HepG2 (cell line): ENCODE results near the gene POLN. TPM values are rescaled to one million over a fixed set of nuclear protein-coding genes. Genes with fewer than 3 reads are reported as not detected.
A peak's percentile ranks its signal among the peaks of the same experiment; 100 is the strongest.

Experiments used
- ATAC-seq: fragments of 200-7000 bp; cut with Tn5 transposase; 3 replicates; pipeline ENCODE4 v1.9.1; 2020; ENCODE audit warnings: mild to moderate bottlenecking, moderate library complexity
- BruUV-seq: library from RNA; stranded (reverse); fragments of 400-500 nt; replicated peaks from 2 replicates; lab custom pipeline; 2021; lab: Mats Ljungman, UMichigan
- CTCF ChIA-PET: fragments of 300-600 bp; formaldehyde crosslinking; extraction: SDS; loops from one replicate; lab custom pipeline; 2021; ENCODE audit warnings: low total read pairs, inconsistent platforms, low intra/inter-chr PET ratio; lab: Yijun Ruan, JAX
- POLR2A ChIA-PET: fragments of 350-600 bp; sonication (Branson Sonifier 250); formaldehyde crosslinking; loops from one replicate; lab custom pipeline; 2020; ENCODE audit warnings: antibody characterized with exemption, inconsistent platforms; lab: Yijun Ruan, JAX
- DNase-seq: peaks from one replicate; pipeline ENCODE4 v3.0.0-alpha.2; 2015; ENCODE audit warnings: low spot score
- FAIRE-seq: peaks from 3 replicates; lab custom pipeline; 2011; peaks lifted over from hg19 to GRCh38; lab: Jason Lieb, UNC
- H2AFZ ChIP-seq: one replicate; pipeline ENCODE4 v1.6.1; 2011; ENCODE audit warnings: low read length, inconsistent platforms
- H3K27ac ChIP-seq: fragments of 300-600 bp; 3 replicates; pipeline ENCODE4 v1.8.0; 2011; ENCODE audit warnings: mixed run types, mild to moderate bottlenecking, mixed read lengths, low read length, inconsistent platforms; ENCODE audit not compliant: insufficient read depth; ENCODE audit errors: extremely low read length
- H3K27me3 ChIP-seq, 2 experiments: fragments of 200-600 bp in 1 of 2; 2 replicates in 1 of 2; 3 replicates in 1 of 2; pipeline versions ENCODE4 v1.6.0 to v1.8.0; 2011; ENCODE audit warnings: low read length in 2 of 2, mild to moderate bottlenecking in 2 of 2, moderate library complexity in 2 of 2, inconsistent platforms in 1 of 2; ENCODE audit not compliant: insufficient read depth in 2 of 2, control insufficient read depth in 1 of 2
- H3K36me3 ChIP-seq, 2 experiments: fragments of 200-600 bp in 1 of 2; replicated peaks in 1 of 2; 2 replicates in 1 of 2; 3 replicates in 1 of 2; pipeline versions ENCODE4 v1.5.1 to v1.8.0; 2011; ENCODE audit warnings: low read length in 2 of 2, inconsistent platforms in 1 of 2; ENCODE audit not compliant: insufficient read depth in 2 of 2, control insufficient read depth in 1 of 2
- H3K4me1 ChIP-seq: 2 replicates; pipeline ENCODE4 v1.5.1; 2012; ENCODE audit warnings: low read length, inconsistent platforms; ENCODE audit not compliant: insufficient read depth
- H3K4me2 ChIP-seq: 2 replicates; pipeline ENCODE4 v1.6.0; 2011; ENCODE audit warnings: low read depth, low read length, inconsistent platforms
- H3K4me3 ChIP-seq, 3 experiments: fragments of 200-600 bp in 1 of 3; sonication (generic), shearing (Covaris generic) in 1 of 3; replicated peaks in 1 of 3; 2 replicates each; pipeline ENCODE4 v1.5.1; 2011 to 2016; ENCODE audit warnings: low read length in 3 of 3, inconsistent platforms in 2 of 3, low read depth in 2 of 3, mild to moderate bottlenecking in 2 of 3, control low read depth in 1 of 3, mixed read lengths in 1 of 3; ENCODE audit not compliant: insufficient read depth in 1 of 3
- H3K79me2 ChIP-seq: one replicate; pipeline ENCODE4 v1.6.1; 2011; ENCODE audit warnings: low read length, inconsistent platforms; ENCODE audit not compliant: insufficient read depth
- H3K9ac ChIP-seq: 2 replicates; pipeline ENCODE4 v1.6.0; 2011; ENCODE audit warnings: mild to moderate bottlenecking, low read depth, low read length, inconsistent platforms; ENCODE audit not compliant: insufficient read depth
- H3K9me3 ChIP-seq: 2 replicates; pipeline ENCODE4 v1.5.1; 2012; ENCODE audit warnings: mild to moderate bottlenecking, low read length
- H4K20me1 ChIP-seq: 2 replicates; pipeline ENCODE4 v1.6.0; 2011; ENCODE audit warnings: inconsistent platforms, mild to moderate bottlenecking, low read length, moderate library complexity; ENCODE audit not compliant: insufficient read depth
- BCL3 ChIP-seq: sonication (generic); formaldehyde crosslinking; IDR thresholded peaks from 2 replicates; pipeline ENCODE4 v1.5.1; 2020; ENCODE audit warnings: mild to moderate bottlenecking, missing genetic modification reagents, moderate library complexity
- NCOA2 ChIP-seq: sonication (generic); formaldehyde crosslinking; IDR thresholded peaks from 2 replicates; pipeline ENCODE4 v1.8.0; 2022; ENCODE audit warnings: inconsistent platforms
- NR2C2 ChIP-seq: sonication (generic); formaldehyde crosslinking; IDR thresholded peaks from 2 replicates; pipeline ENCODE4 v1.4.0; 2020; ENCODE audit warnings: missing genetic modification reagents, mild to moderate bottlenecking, moderate library complexity, borderline replicate concordance
- PAWR ChIP-seq: sonication (generic); formaldehyde crosslinking; IDR thresholded peaks from 2 replicates; pipeline ENCODE4 v1.4.0; 2020; ENCODE audit warnings: missing genetic modification reagents, mild to moderate bottlenecking, borderline replicate concordance
- PRPF4 ChIP-seq: fragments of 200-400 bp; formaldehyde crosslinking; IDR thresholded peaks from 2 replicates; pipeline ENCODE4 v1.6.1; 2016; ENCODE audit warnings: low read length, low read depth; ENCODE audit not compliant: poor library complexity, severe bottlenecking
- ZBTB34 ChIP-seq: sonication (generic); formaldehyde crosslinking; IDR thresholded peaks from 2 replicates; pipeline ENCODE4 v1.8.0; 2022; ENCODE audit warnings: mild to moderate bottlenecking, missing genetic modification reagents
- ZFYVE20 ChIP-seq: sonication (generic); formaldehyde crosslinking; IDR thresholded peaks from 2 replicates; pipeline ENCODE4 v1.8.0; 2023; ENCODE audit warnings: low read depth, mild to moderate bottlenecking, moderate library complexity, missing genetic modification reagents, borderline replicate concordance
- ZNF10 ChIP-seq: sonication (generic); formaldehyde crosslinking; IDR thresholded peaks from 2 replicates; pipeline ENCODE4 v1.4.0; 2020; ENCODE audit warnings: mild to moderate bottlenecking, low read depth, missing genetic modification reagents, borderline replicate concordance
- ZNF101 ChIP-seq: sonication (generic); formaldehyde crosslinking; IDR thresholded peaks from 2 replicates; pipeline ENCODE4 v1.4.0; 2020; ENCODE audit warnings: mild to moderate bottlenecking, low read depth, missing genetic modification reagents, borderline replicate concordance
- ZNF383 ChIP-seq: sonication (generic); formaldehyde crosslinking; IDR thresholded peaks from 2 replicates; pipeline ENCODE4 v1.4.0; 2020; ENCODE audit warnings: missing genetic modification reagents, mild to moderate bottlenecking, borderline replicate concordance
- ZNF484 ChIP-seq: sonication (generic); formaldehyde crosslinking; IDR thresholded peaks from 2 replicates; pipeline ENCODE4 v1.5.1; 2020; ENCODE audit warnings: mild to moderate bottlenecking, low read depth, missing genetic modification reagents, borderline replicate concordance
- ZNF710 ChIP-seq: sonication (generic); formaldehyde crosslinking; IDR thresholded peaks from 2 replicates; pipeline ENCODE4 v1.5.0; 2020; ENCODE audit warnings: mild to moderate bottlenecking, missing genetic modification reagents, borderline replicate concordance
- ZNF850 ChIP-seq: sonication (generic); formaldehyde crosslinking; conservative IDR thresholded peaks from 2 replicates; pipeline ENCODE4 v1.9.0; 2021; ENCODE audit warnings: mild to moderate bottlenecking, missing genetic modification reagents
- WGBS: methylation state at CpG from one replicate; pipeline ENCODE4 v1.1.6; 2017; ENCODE audit warnings: low lambda C conversion rate; 5-methylcytosine and 5-hydroxymethylcytosine counted together
- in situ Hi-C: cut with HindIII; loops from 2 replicates; pipeline ENCODE4 v1.10.0; 2017; ENCODE audit warnings: low pct_unique_long_range_greater_than_20kb; ENCODE audit not compliant: extremely low pct_ligation_motif_present
- intact Hi-C: fragments of 100-400 bp; cut with micrococcal nuclease; formaldehyde crosslinking; loops from one replicate; pipeline ENCODE4 v1.10.0; 2022; ENCODE audit not compliant: unreplicated experiment
- polyA plus RNA-seq, 8 experiments: library from polyadenylated mRNA; depleted of rRNA in 3 of 8; stranded (reverse) in 7 of 8; unstranded in 1 of 8; fragments of >200 nt; fragmentation: Illumina TruSeq in 4 of 8; extraction: Trizol in 4 of 8; gene quantifications; 2 replicates each; pipeline versions ENCODE4 v1.2.1 to v1.2.3, GENCODE V29; 2011 to 2016; ENCODE audit warnings: low read depth in 4 of 8, missing spikeins in 1 of 8, mixed read lengths in 1 of 8; ENCODE audit not compliant: insufficient read depth in 1 of 8
- total RNA-seq, 5 experiments: library from RNA; depleted of rRNA; stranded (reverse); fragments of >200 nt; fragmentation: Illumina TruSeq; extraction: Trizol; gene quantifications; 2 replicates each; pipeline ENCODE4 v1.2.3, GENCODE V29; 2016; ENCODE audit warnings: low read depth in 1 of 5

The POLN gene
- total and polyA plus RNA-seq, 2 of the 13 experiments (the other 11 are each of a cell fraction or from before 2014, with no cell fraction given) = 0.93 to 1.5 TPM

- H3K27ac ChIP-seq = no peak overlapping the region
- ATAC-seq (peak; percentile 92), FAIRE-seq (peak; percentile 39), DNase-seq (peak; percentile 61)
- H3K9ac ChIP-seq = no peak overlapping the region
- no TSS peak for BruUV-seq
- CTCF ChIA-PET = interaction anchor here (0.8 to 1.5 kb wide), 3 partner anchors 134 to 242 kb away, joined by 3 to 17 read pairs (median 4); no protein-coding TSS in a partner anchor
- intact Hi-C loops (loop anchor here (1.0 kb wide), 1 partner anchor 221 kb away; no protein-coding TSS in a partner anchor), in situ Hi-C loops (no loop called here)
- no peaks in the 10 kb centered on the region; a peak in 1 of 5 replicates for H3K36me3 ChIP-seq
- no peaks in the 10 kb centered on the region for H3K9me3 ChIP-seq
- H2AFZ ChIP-seq = no peak overlapping the region
- H3K4me2 ChIP-seq = 0 out of 2 replicates have a peak overlapping the region, but pooled peaks have one; percentile 37
- 10% methylated on average over 10 of the region's 10 CpGs for WGBS
- no peaks in the 10 kb centered on the region for H3K79me2 ChIP-seq
- POLR2A ChIA-PET = interaction anchor here (1.0 kb wide), 1 partner anchor 12 kb away, joined by 3 read pairs; no protein-coding TSS in a partner anchor
- H3K4me3 ChIP-seq = no peak overlapping the region
- H3K4me1 ChIP-seq = peaks cover 9% of the 10 kb centered on the region
- H3K27me3 ChIP-seq = no peaks in the 10 kb centered on the region
- no peaks in the 10 kb centered on the region for H4K20me1 ChIP-seq
- TF ChIP-seq NR2C2 (CRISPR knock-in tag) (no peak), ZNF101 (CRISPR knock-in tag) (no peak), ZBTB34 (CRISPR knock-in tag) (no peak), ZNF484 (no peak), ZNF850 (no peak), PRPF4 (no peak), BCL3 (CRISPR knock-in tag) (no peak), PAWR (CRISPR knock-in tag) (no peak), ZNF10 (no peak), ZNF710 (CRISPR knock-in tag) (no peak), NCOA2 (CRISPR knock-in tag) (no peak), ZFYVE20 (CRISPR knock-in tag) (no peak), ZNF383 (CRISPR knock-in tag) (no peak)
These were observed 21.8 kb downstream of the POLN start for GRCh38 chr4:2220016-2220630.
